HG03196 (cell line): Measurements from ENCODE around the gene ERCC2.
"Not testable (repeated sequence)": the region's sequence is repeated elsewhere in the genome, so short reads cannot be mapped to it uniquely, and the experiment has no call there.

ENCODE experiments used
- ATAC-seq: cut with Tn5 transposase; IDR thresholded peaks from one replicate; pipeline ENCODE4 v1.9.1; 2021; ENCODE audit not compliant: unreplicated experiment

Gene ERCC2

GRCh38 chr19:45340232-45340898 is 30.0 kb downstream of the ERCC2 start, which contains the start of gene KLC3:
TSS of gene KLC3 (plus strand) at chr19:45340750. CDS start at chr19:45345542, 4,792 bp downstream.
- ATAC-seq, result no peak

- no peak for ATAC-seq
Measured at GRCh38 chr19:45339629-45340028, 30.7 kb downstream of the ERCC2 start.

GRCh38 chr19:45336696-45337251 is 33.6 kb downstream of the ERCC2 start:
- no peak for ATAC-seq

- not testable (repeated sequence) for ATAC-seq
Measured at GRCh38 chr19:45334881-45335280, 35.5 kb downstream of the ERCC2 start.

- no peak for ATAC-seq
Measured at GRCh38 chr19:45333609-45334303, 36.6 kb downstream of the ERCC2 start.

- no peak for ATAC-seq
Measured at GRCh38 chr19:45331411-45331810, 39.0 kb downstream of the ERCC2 start.

- no peak for ATAC-seq
Measured at GRCh38 chr19:45327404-45328143, 42.8 kb downstream of the ERCC2 start.

- no peak for ATAC-seq
Measured at GRCh38 chr19:45324349-45324907, 45.9 kb downstream of the ERCC2 start.

GRCh38 chr19:45323671-45324081 is 46.7 kb downstream of the ERCC2 start:
- no peak for ATAC-seq

- no peak for ATAC-seq
Measured at GRCh38 chr19:45322744-45323281, 47.6 kb downstream of the ERCC2 start, which contains the start of gene CKM. TSS of gene CKM (minus strand) at chr19:45322875. CDS start at chr19:45319713, 3,162 bp downstream.

GRCh38 chr19:45322311-45322710 is 48.1 kb downstream of the ERCC2 start:
- no peak for ATAC-seq

- no peak for ATAC-seq
Measured at GRCh38 chr19:45321848-45322247, 48.5 kb downstream of the ERCC2 start.

- ATAC-seq, result no peak
Measured at GRCh38 chr19:45320997-45321775, 49.2 kb downstream of the ERCC2 start.

GRCh38 chr19:45315304-45315703 is 55.1 kb downstream of the ERCC2 start:
- ATAC-seq, result no peak

- ATAC-seq, result no peak
Measured at GRCh38 chr19:45314708-45315245, 55.6 kb downstream of the ERCC2 start.

GRCh38 chr19:45312285-45312684 is 58.1 kb downstream of the ERCC2 start:
- not testable (repeated sequence) for ATAC-seq

GRCh38 chr19:45311621-45312020 is 58.8 kb downstream of the ERCC2 start:
- no peak for ATAC-seq

- ATAC-seq, result not testable (repeated sequence)
Measured at GRCh38 chr19:45309322-45309721, 61.1 kb downstream of the ERCC2 start.

GRCh38 chr19:45307361-45307760 is 63.0 kb downstream of the ERCC2 start:
- ATAC-seq, result no peak
